ENCODE measurements around the gene RHOB. TPM values are rescaled to one million over a fixed set of nuclear protein-coding genes. Genes with fewer than 3 reads are reported as not detected.
"Not testable (repeated sequence)": the region's sequence is repeated elsewhere in the genome, so short reads cannot be mapped to it uniquely, and the experiment has no call there.

Gene RHOB
- total RNA-seq, 6 experiments from 2014 or later: 185 to 656 (median 388) TPM

DNA sequence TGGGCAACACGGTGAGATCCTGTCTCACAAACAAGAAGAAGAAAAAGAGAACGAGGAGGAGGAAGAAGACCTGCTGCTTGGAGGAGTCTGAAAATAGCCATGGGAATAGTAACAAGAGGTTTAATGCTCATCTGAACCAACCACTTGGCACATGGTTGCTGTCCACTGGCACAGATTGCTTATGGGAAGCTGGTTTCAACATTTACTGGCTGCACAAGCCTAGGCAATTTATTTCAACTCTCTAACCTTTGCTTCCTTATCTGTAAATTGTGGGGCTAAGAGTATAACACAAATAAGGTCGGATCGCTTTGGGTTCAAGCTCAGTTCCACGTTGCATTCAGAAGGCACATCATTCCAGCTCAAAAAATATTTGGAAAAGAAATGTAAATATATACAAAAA lies 14.2 kb upstream of the RHOB start:
- Histone ChIP-seq H3K27ac (peak overlapping the region; percentile 71 to 88 (median 87)), H3K36me3 (no peaks in the 10 kb centered on the region), H3K4me1 (peaks cover 0 to 56% (median 24%) of the 10 kb centered on the region in 4 donors), H3K9me3 (no peaks in the 10 kb centered on the region), H3K27me3 (no peaks in the 10 kb centered on the region), H3K4me3 (no peak overlapping the region)
- WGBS (ENCODE audit: insufficient coverage, low coverage, low lambda C conversion rate, missing lambda C conversion rate): 18% methylated on average over 4 of the region's 5 CpGs
- intact Hi-C loops (cut with DNase I): no loop called here
- peak; percentile 49 for TF ChIP-seq POLR2A (IDR thresholded peaks at IDR 0.05)
- TF ChIP-seq, protein P1, sequence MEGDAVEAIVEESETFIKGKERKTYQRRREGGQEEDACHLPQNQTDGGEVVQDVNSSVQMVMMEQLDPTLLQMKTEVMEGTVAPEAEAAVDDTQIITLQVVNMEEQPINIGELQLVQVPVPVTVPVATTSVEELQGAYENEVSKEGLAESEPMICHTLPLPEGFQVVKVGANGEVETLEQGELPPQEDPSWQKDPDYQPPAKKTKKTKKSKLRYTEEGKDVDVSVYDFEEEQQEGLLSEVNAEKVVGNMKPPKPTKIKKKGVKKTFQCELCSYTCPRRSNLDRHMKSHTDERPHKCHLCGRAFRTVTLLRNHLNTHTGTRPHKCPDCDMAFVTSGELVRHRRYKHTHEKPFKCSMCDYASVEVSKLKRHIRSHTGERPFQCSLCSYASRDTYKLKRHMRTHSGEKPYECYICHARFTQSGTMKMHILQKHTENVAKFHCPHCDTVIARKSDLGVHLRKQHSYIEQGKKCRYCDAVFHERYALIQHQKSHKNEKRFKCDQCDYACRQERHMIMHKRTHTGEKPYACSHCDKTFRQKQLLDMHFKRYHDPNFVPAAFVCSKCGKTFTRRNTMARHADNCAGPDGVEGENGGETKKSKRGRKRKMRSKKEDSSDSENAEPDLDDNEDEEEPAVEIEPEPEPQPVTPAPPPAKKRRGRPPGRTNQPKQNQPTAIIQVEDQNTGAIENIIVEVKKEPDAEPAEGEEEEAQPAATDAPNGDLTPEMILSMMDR (IDR thresholded peaks at IDR 0.05): no peak
- DNase-seq (peak in 2 of 3 donors; percentile 44 to 75), ATAC-seq (peak; percentile 69 to 90 (median 82))

DNA sequence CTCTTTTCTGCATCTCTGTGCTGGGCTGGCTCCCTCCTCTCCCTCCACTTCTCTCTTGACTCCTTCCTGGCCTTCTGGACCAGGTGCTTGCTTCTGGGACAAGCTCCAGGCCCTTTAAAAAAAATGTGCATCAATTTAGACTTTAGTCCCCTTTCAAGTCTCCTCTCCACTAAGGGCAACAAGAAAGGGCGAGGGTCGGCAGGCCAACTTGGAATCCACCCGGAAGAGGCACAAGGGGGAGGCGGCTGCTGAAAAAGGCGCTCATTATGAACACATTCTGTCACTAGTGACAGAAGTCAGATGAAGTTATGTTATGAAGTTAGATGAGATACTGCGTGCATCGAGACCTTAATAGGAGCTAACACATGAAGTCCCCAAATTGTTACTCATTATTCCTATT lies 13.6 kb upstream of the RHOB start:
- Histone ChIP-seq H3K4me1 (peaks cover 0 to 56% (median 26%) of the 10 kb centered on the region in 4 donors), H3K9me3 (no peaks in the 10 kb centered on the region), H3K4me3 (no peak overlapping the region), H3K27ac (peak overlapping the region; percentile 68 to 88 (median 87)), H3K27me3 (no peaks in the 10 kb centered on the region), H3K36me3 (no peaks in the 10 kb centered on the region)
- TF ChIP-seq, protein P1 (IDR thresholded peaks at IDR 0.05): no peak
- no peak for TF ChIP-seq POLR2A (IDR thresholded peaks at IDR 0.05)
- peak in 1 of 3 donors; percentile 44 for DNase-seq
- intact Hi-C loops (cut with DNase I): no loop called here
- no peak for ATAC-seq
- WGBS (ENCODE audit: insufficient coverage, low coverage, low lambda C conversion rate, missing lambda C conversion rate): 67% methylated on average over 7 of the region's 7 CpGs

DNA sequence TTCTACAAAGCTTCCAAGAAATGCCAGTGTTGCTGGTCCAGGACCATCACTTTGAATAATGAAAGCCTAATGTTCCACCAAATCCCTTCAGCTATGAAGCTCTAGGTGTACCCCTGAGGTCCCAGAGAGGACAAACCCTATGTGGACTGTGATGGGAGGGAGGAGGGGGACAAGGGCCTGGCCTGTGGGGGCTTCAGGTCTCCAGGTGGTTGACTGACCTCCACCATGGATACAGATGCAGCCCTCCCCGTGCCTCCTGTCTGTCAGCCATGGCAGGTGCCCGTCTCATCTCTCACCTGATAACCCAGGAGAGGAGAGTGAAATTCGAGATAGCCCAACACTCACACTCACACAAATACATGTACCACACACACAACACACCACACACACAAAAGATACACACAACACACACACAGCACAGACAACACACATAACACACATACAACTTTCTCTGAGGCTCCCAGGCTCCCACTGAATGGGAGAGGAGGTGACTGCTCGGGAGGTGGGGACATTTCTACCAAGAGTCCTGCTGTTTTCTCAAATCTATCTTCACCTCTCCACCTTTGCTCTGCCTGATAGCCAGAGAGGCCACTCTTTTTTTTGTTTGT lies 12.8 kb upstream of the RHOB start:
- Histone ChIP-seq H3K27ac (peak overlapping the region in 2 of 3 donors; percentile 87 to 88), H3K4me3 (no peak overlapping the region), H3K36me3 (no peaks in the 10 kb centered on the region), H3K9me3 (no peaks in the 10 kb centered on the region), H3K4me1 (peaks cover 0 to 61% (median 29%) of the 10 kb centered on the region in 4 donors), H3K27me3 (no peaks in the 10 kb centered on the region)
- TF ChIP-seq, protein P1 (IDR thresholded peaks at IDR 0.05): no peak
- TF ChIP-seq POLR2A (IDR thresholded peaks at IDR 0.05): no peak
- WGBS (ENCODE audit: insufficient coverage, low coverage, low lambda C conversion rate, missing lambda C conversion rate): 92% methylated on average over 2 of the region's 4 CpGs
- intact Hi-C loops (cut with DNase I): no loop called here
- DNase-seq (peak in 1 of 3 donors; percentile 39), ATAC-seq (no peak)

DNA sequence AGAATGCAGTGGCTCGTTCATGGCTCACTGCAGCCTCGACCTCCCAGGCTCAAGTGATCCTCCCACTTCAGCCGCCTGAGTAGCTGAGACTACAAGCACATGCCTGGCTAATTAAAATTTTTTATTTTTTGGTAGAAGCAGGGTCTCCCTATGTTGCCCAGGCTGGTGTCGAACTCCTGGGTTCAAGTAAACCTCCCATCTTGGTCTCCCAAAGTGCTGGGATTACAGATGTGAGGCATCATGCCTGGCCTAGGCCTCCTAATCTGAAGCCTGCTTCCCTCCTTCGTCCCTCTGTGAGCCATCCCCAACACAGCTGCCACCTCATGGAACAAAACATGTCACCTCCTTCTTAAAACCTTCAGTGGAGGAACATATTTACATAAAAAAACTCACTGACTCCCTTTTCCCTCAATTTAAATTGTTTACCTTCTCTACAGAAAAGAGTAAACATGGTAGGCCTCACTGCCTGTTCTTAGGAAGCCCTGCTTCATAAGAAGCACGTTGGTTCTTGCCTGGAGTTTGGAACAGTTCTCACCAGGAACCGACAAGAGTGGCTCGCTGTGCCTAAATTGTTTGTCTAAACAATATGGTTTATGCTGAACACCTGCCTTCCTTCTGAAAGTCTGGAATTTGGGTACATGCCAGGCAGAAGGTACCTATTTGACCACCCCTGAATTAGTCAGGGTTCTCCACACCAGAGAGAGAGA lies 12.1 kb upstream of the RHOB start:
- DNase-seq (peak in 1 of 3 donors; percentile 31), ATAC-seq (no peak)
- Histone ChIP-seq H3K36me3 (no peaks in the 10 kb centered on the region), H3K4me1 (peaks cover 0 to 63% (median 31%) of the 10 kb centered on the region in 4 donors), H3K4me3 (no peak overlapping the region), H3K27ac (peak overlapping the region in 1 of 3 donors; percentile 88), H3K9me3 (no peaks in the 10 kb centered on the region), H3K27me3 (no peaks in the 10 kb centered on the region)
- WGBS (ENCODE audit: insufficient coverage, low coverage, low lambda C conversion rate, missing lambda C conversion rate): 88% methylated on average over 7 of the region's 8 CpGs
- TF ChIP-seq POLR2A (IDR thresholded peaks at IDR 0.05): no peak
- TF ChIP-seq, protein P1 (IDR thresholded peaks at IDR 0.05): no peak
- intact Hi-C loops (cut with DNase I): no loop called here

DNA sequence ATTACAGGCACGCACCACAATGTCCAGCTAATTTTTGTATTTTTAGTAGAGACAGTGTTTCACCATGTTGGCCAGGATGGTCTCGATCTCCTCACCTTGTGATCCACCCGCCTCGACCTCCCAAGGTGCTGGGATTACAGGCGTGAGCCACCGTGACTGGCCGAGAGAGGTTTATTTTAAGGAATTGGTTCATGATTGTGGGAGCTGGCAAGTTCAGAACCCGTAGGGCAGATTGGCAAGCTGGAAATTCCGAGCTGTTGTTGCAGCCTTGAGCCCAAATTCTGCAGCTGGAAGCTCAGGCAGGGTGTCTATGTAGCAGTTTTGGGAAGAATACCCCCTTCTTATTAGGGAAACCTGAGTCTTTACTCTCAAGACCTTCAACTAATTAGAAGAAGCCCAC lies 11.4 kb upstream of the RHOB start:
- H3K36me3 ChIP-seq; H3K27ac ChIP-seq; H3K4me3 ChIP-seq; intact Hi-C loops (cut with DNase I); ATAC-seq; H3K27me3 ChIP-seq; H3K9me3 ChIP-seq: not testable (repeated sequence)
- peak in 1 of 3 donors; percentile 27 for DNase-seq
- peaks cover 0 to 55% (median 28%) of the 10 kb centered on the region in 4 donors for H3K4me1 ChIP-seq
- 87% methylated on average over 8 of the region's 9 CpGs for WGBS (ENCODE audit: insufficient coverage, low coverage, low lambda C conversion rate, missing lambda C conversion rate)
